Osteoblast (primary cell): ENCODE data around the gene RPS18. TPM values are rescaled to one million over a fixed set of nuclear protein-coding genes. Genes with fewer than 3 reads are reported as not detected.
"Not testable (repeated sequence)": the region's sequence is repeated elsewhere in the genome, so short reads cannot be mapped to it uniquely, and the experiment has no call there.

Experiments used
- DNase-seq: peaks from one replicate; pipeline ENCODE4 v3.0.0; 2011; ENCODE audit warnings: low spot score, mixed read lengths; ENCODE audit not compliant: insufficient read length; ENCODE audit errors: missing footprints
- H2AFZ ChIP-seq: 2 replicates; pipeline ENCODE4 v1.6.0; 2011; ENCODE audit warnings: mild to moderate bottlenecking, low read length
- H3K27ac ChIP-seq: 2 replicates; pipeline ENCODE4 v1.5.1; 2011; ENCODE audit warnings: mild to moderate bottlenecking, low read depth, low read length, moderate library complexity
- H3K27me3 ChIP-seq: 2 replicates; pipeline ENCODE4 v1.6.0; 2012; ENCODE audit warnings: mild to moderate bottlenecking, control low read depth, inconsistent platforms, low read length, moderate library complexity; ENCODE audit not compliant: insufficient read depth
- H3K36me3 ChIP-seq: 2 replicates; pipeline ENCODE4 v1.5.1; 2011; ENCODE audit warnings: mild to moderate bottlenecking, low read length, control low read depth, moderate library complexity; ENCODE audit not compliant: insufficient read depth
- H3K4me1 ChIP-seq: 2 replicates; pipeline ENCODE4 v1.5.1; 2011; ENCODE audit warnings: mild to moderate bottlenecking, low read length, control low read depth, moderate library complexity; ENCODE audit not compliant: insufficient read depth
- H3K4me2 ChIP-seq: 2 replicates; pipeline ENCODE4 v1.6.0; 2011; ENCODE audit warnings: mild to moderate bottlenecking, low read length; ENCODE audit not compliant: insufficient read depth
- H3K4me3 ChIP-seq: fragments of 200-600 bp; sonication (generic); 3 replicates; pipeline ENCODE4 v1.5.1; 2012; ENCODE audit warnings: mild to moderate bottlenecking, low read length, inconsistent platforms; ENCODE audit not compliant: insufficient read depth
- H3K79me2 ChIP-seq: 2 replicates; pipeline ENCODE4 v1.6.0; 2012; ENCODE audit warnings: mild to moderate bottlenecking, low read length, control low read depth, inconsistent platforms; ENCODE audit not compliant: insufficient read depth
- H3K9me3 ChIP-seq: 2 replicates; pipeline ENCODE4 v1.5.1; 2011; ENCODE audit warnings: low read depth, low read length, control low read depth
- H4K20me1 ChIP-seq: 2 replicates; pipeline ENCODE4 v1.6.0; 2012; ENCODE audit warnings: mild to moderate bottlenecking, low read length, control low read depth; ENCODE audit not compliant: insufficient read depth
- CTCF ChIP-seq: IDR thresholded peaks from 2 replicates; pipeline ENCODE4 v1.5.1; 2011; ENCODE audit warnings: mild to moderate bottlenecking, low read depth, low read length, moderate library complexity; ENCODE audit errors: extremely low read depth
- total RNA-seq: library from RNA; depleted of rRNA; stranded (reverse); fragments of >200 nt; gene quantifications from 2 replicates; pipeline ENCODE4 v1.2.3, GENCODE V29; 2012

RPS18 gene
- total RNA-seq: 1,994 and 2,278 TPM in 2 replicates

GRCh38 chr6:33271468-33272274 is at the start of gene RPS18, which contains the start of gene VPS52:
TSS of gene RPS18 (plus strand) at chr6:33272075. CDS start at chr6:33272120, 45 bp downstream.
TSS of gene VPS52 (minus strand) at chr6:33271876. CDS start at chr6:33271675, 201 bp downstream.
- H3K27ac ChIP-seq: peak within 1 kb of the TSS; percentile 95
- peak within 1 kb of the TSS; percentile 100 for H2AFZ ChIP-seq
- no peak for TF ChIP-seq CTCF
- H3K4me3 ChIP-seq: peak within 1 kb of the TSS; percentile 89
- peaks cover 46% of the 10 kb centered on the region for H3K4me1 ChIP-seq
- H3K9me3 ChIP-seq: no peaks in the 10 kb centered on the region
- H3K36me3 ChIP-seq: peaks cover 71% of the 10 kb centered on the region
- no peaks in the 10 kb centered on the region for H3K27me3 ChIP-seq
- peaks cover 58% of the 10 kb centered on the region for H3K79me2 ChIP-seq
- H3K4me2 ChIP-seq: peak within 1 kb of the TSS; percentile 99
- peak; percentile 94 for DNase-seq
- peaks cover 45% of the 10 kb centered on the region for H4K20me1 ChIP-seq

GRCh38 chr6:33226503-33227120 is 45.3 kb upstream of the RPS18 start:
- H3K36me3 ChIP-seq, H2AFZ ChIP-seq, H3K4me3 ChIP-seq, H4K20me1 ChIP-seq, H3K27ac ChIP-seq, H3K9me3 ChIP-seq, H3K4me2 ChIP-seq, H3K4me1 ChIP-seq, H3K79me2 ChIP-seq, DNase-seq: not testable (repeated sequence)
- peaks cover 13% of the 10 kb centered on the region for H3K27me3 ChIP-seq

DNA sequence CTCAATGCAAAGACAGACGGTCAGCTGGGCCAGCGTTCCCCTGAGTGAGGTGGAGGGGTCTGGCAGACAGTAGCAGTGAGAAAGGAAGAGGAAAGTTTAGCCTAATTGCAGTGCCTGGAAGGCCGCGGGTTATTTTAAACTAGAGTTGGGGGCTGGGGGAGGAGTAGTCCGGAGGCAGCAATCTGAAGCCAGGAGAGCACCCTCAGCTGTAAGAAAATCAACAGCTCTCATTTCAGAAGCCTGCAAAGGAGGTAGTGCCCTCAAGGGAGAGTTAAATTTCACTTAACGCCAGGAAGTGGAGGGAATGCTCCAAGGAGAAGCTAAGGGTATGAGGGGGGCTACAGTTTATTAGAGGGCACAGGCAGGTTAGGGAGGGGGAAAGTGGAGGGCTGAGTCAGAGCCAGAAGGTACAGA is 36.6 kb upstream of the RPS18 start:
- no peaks in the 10 kb centered on the region for H3K9me3 ChIP-seq
- no peak overlapping the region for H3K4me2 ChIP-seq
- no peak overlapping the region for H2AFZ ChIP-seq
- H3K4me3 ChIP-seq: no peak overlapping the region
- no peak overlapping the region for H3K27ac ChIP-seq
- H4K20me1 ChIP-seq: no peaks in the 10 kb centered on the region
- no peaks in the 10 kb centered on the region for H3K36me3 ChIP-seq
- H3K27me3 ChIP-seq: peaks cover 21% of the 10 kb centered on the region
- no peak for TF ChIP-seq CTCF
- H3K4me1 ChIP-seq: no peaks in the 10 kb centered on the region
- no peaks in the 10 kb centered on the region for H3K79me2 ChIP-seq
- DNase-seq: no peak

DNA sequence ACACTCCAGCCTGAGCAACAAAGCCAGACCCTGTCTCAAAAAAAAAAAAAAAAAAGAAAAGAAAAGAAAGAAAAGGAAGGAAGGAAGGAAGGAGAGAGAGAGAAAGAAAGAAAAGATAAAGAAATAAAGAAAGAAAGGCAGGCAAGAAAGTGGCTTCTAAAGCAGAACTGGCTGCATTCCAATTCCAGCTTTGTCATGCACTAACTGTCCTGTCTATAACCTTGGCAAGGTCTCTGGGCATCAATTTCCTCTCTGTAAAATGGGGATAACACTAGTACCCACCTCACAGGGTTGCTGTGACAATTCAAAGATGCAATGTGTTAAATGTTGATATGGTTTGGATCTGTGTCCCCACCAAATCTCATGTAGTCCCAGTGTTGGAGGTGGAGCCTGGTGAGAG is 35.5 kb upstream of the RPS18 start:
- H2AFZ ChIP-seq: no peak overlapping the region
- no peaks in the 10 kb centered on the region for H3K9me3 ChIP-seq
- H3K27me3 ChIP-seq: peaks cover 22% of the 10 kb centered on the region
- no peaks in the 10 kb centered on the region for H3K36me3 ChIP-seq
- no peak overlapping the region for H3K27ac ChIP-seq
- no peaks in the 10 kb centered on the region for H3K4me1 ChIP-seq
- TF ChIP-seq CTCF: no peak
- no peak overlapping the region for H3K4me3 ChIP-seq
- H3K79me2 ChIP-seq: no peaks in the 10 kb centered on the region
- DNase-seq: no peak
- no peak overlapping the region for H3K4me2 ChIP-seq
- H4K20me1 ChIP-seq: no peaks in the 10 kb centered on the region
